PFSK-1 (cell line): ENCODE data around the gene MPEG1.

Experiments
- FOXP2 ChIP-seq: optimal IDR thresholded peaks from 2 replicates; pipeline ENCODE3; 2011; ENCODE audit warnings: borderline replicate concordance, control low read depth, inconsistent platforms; ENCODE audit not compliant: insufficient read depth; ENCODE audit errors: extremely low read length, extremely low read depth
- POLR2AphosphoS5 ChIP-seq: IDR thresholded peaks from 2 replicates; pipeline ENCODE4 v1.6.1; 2012; ENCODE audit warnings: low read depth, mild to moderate bottlenecking, control low read depth, low read length, moderate library complexity
- SIN3A ChIP-seq: IDR thresholded peaks from 2 replicates; pipeline ENCODE4 v1.6.1; 2012; ENCODE audit warnings: mild to moderate bottlenecking, low read length, moderate library complexity, borderline replicate concordance; ENCODE audit not compliant: insufficient read depth
- TAF1 ChIP-seq: IDR thresholded peaks from 2 replicates; pipeline ENCODE4 v1.6.1; 2012; ENCODE audit warnings: low read length, control low read depth, borderline replicate concordance; ENCODE audit not compliant: insufficient read depth
- TF ChIP-seq, protein P1 (sequence below), 2 experiments: IDR thresholded peaks; 2 replicates each; pipeline versions ENCODE4 v1.6.1 to v1.8.0; 2011 to 2012; ENCODE audit warnings: low read depth in 2 of 2, low read length in 2 of 2, control low read depth in 1 of 2, inconsistent platforms in 1 of 2, mild to moderate bottlenecking in 1 of 2, moderate library complexity in 1 of 2; ENCODE audit not compliant: insufficient read depth in 1 of 2

MPEG1 gene

DNA sequence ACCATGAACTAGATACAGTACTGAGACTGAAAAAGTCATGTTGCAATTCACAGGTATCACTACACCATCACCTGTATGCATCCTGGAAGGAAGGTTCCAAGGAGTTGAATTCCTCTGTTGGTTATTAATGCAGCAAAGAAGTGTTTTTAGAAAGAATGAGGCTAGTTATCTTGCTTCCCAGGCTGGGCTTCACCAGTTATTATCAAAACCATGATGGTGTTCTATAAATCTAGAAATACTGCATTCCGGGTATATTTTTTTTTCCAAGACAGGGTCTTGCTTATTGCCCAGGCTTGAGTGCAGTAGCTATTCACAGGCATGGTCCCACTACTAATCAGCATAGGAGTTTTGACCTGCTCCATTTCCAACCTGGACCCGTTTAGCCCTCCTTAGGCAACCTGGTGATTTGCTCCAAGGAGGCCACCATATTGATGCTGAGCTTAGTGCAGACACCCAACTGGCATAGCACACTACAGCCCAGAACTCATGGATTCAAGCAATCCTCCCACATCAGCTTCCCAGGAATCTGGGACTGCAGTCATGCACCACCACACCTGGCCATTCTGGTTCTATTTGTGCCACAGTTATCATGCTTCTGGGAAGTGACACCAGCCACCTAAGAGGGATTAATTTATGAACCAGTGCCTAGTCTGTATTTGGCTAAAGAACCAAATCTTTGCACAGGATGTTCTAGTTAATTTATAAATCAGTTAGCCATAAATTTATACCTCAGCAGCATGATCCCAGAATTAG is 1.6 kb upstream of the MPEG1 start:
- no peak for TF ChIP-seq SIN3A
- TF ChIP-seq TAF1, result no peak
- TF ChIP-seq FOXP2, result no peak
- TF ChIP-seq, protein P1, sequence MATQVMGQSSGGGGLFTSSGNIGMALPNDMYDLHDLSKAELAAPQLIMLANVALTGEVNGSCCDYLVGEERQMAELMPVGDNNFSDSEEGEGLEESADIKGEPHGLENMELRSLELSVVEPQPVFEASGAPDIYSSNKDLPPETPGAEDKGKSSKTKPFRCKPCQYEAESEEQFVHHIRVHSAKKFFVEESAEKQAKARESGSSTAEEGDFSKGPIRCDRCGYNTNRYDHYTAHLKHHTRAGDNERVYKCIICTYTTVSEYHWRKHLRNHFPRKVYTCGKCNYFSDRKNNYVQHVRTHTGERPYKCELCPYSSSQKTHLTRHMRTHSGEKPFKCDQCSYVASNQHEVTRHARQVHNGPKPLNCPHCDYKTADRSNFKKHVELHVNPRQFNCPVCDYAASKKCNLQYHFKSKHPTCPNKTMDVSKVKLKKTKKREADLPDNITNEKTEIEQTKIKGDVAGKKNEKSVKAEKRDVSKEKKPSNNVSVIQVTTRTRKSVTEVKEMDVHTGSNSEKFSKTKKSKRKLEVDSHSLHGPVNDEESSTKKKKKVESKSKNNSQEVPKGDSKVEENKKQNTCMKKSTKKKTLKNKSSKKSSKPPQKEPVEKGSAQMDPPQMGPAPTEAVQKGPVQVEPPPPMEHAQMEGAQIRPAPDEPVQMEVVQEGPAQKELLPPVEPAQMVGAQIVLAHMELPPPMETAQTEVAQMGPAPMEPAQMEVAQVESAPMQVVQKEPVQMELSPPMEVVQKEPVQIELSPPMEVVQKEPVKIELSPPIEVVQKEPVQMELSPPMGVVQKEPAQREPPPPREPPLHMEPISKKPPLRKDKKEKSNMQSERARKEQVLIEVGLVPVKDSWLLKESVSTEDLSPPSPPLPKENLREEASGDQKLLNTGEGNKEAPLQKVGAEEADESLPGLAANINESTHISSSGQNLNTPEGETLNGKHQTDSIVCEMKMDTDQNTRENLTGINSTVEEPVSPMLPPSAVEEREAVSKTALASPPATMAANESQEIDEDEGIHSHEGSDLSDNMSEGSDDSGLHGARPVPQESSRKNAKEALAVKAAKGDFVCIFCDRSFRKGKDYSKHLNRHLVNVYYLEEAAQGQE (IDR thresholded peaks at IDR 0.05; ENCODE audit: insufficient read depth in 1 of 2, low read depth in 2 of 2, low read length in 2 of 2), result no peak
- no peak for TF ChIP-seq POLR2AphosphoS5

DNA sequence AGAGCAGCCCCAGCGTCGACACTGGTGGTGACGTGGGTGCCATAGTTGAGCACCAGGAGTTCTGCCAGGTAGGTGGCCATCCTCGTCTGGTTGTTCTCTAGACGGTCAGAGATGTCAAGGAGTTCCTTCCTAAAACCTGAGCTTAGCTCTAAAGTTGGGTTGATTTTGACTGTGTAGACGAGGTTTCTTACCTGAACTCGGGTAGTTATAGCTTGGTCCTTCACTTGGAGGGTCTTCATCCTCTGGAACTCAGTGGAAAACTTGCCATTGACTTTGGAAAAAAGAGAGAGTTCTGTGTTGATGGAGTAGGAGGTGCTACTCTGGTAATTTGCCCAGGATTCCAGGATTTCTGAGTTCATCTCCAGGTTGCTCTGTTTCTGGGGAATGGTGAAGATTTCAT is 505 bp downstream of the MPEG1 start:
- TF ChIP-seq POLR2AphosphoS5 (no peak), FOXP2 (no peak), TAF1 (no peak), SIN3A (no peak)

DNA sequence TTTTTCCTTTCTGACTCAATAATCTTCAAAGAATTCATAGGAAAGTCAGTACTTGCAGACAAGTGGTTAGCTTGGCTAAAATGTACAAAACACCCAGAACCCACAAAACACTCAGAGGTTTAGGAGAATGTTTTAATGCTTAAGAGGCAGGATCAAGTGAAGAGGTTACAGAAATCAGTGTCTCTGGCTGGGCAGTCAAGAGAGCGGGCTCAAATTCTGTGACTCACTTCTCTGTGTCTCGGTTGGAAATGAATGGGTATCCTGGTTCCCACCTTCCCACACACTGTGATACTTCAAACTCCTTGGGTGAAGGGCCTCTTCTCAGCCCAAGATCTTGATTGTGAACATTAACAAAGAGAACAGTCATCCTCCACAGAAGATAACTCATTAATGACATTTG is 3.8 kb downstream of the MPEG1 start:
- TF ChIP-seq SIN3A (no peak), TAF1 (no peak)
- TF ChIP-seq, protein P1 (IDR thresholded peaks at IDR 0.05; ENCODE audit: insufficient read depth in 1 of 2, low read depth in 2 of 2, low read length in 2 of 2), result no peak

DNA sequence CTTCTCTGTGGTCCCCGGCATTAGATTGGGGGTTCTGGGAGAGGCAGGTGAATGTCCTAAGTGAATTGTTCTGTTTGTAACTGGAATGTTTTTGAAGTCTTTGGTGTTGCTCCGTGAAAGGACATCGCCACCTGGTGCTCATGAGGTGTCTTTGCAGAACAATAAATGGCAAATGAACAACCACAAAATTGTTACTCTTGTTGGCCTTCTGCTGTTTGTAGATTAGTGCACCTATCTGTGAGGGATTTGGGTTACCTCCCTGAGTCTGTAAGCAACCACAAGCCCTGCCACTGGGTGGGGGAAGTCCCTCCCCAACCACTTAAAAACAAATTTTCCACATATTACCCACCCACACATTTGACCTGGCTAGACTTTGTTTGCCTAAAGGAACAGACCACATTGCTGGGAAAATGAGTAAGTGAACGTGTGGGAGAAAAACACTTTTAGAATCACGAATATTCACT is 4.7 kb downstream of the MPEG1 start:
- no peak for TF ChIP-seq FOXP2
- TF ChIP-seq POLR2AphosphoS5, result no peak
- TF ChIP-seq TAF1, result no peak
- TF ChIP-seq, protein P1 (IDR thresholded peaks at IDR 0.05; ENCODE audit: insufficient read depth in 1 of 2, low read depth in 2 of 2, low read length in 2 of 2), result no peak
- no peak for TF ChIP-seq SIN3A

DNA sequence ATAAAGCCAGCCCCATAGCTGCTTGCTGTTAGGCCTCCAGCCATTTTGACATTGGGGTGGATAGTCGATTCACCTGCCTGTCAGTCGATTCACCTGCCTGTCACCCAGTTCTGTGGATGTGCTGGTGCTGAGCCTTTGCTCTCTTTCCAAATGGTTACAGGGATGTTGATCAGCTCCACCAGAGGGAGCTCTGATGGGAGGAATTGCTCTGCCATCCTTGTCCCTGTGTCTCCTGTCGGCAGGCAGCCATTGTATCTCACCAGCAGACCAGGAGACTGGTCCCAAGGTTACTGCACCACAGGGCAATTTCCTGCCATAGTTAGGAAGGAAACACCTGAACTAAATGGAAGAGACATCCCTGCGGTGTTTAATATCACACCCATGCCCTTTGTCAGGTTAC is 6.1 kb downstream of the MPEG1 start:
- TF ChIP-seq TAF1, result no peak
- TF ChIP-seq SIN3A, result no peak
- TF ChIP-seq, protein P1 (IDR thresholded peaks at IDR 0.05; ENCODE audit: insufficient read depth in 1 of 2, low read depth in 2 of 2, low read length in 2 of 2), result no peak
- TF ChIP-seq POLR2AphosphoS5, result no peak
- no peak for TF ChIP-seq FOXP2
